WTC11 (cell line): Measurements from ENCODE around the gene F2R.

Experiments
- CREM ChIP-seq: sonication (generic); formaldehyde crosslinking; IDR thresholded peaks from 2 replicates; pipeline ENCODE4 v1.8.1; 2022; ENCODE audit warnings: mild to moderate bottlenecking, missing genetic modification reagents, moderate library complexity
- CTCF ChIP-seq: fragments of 200-600 bp; IDR thresholded peaks from 2 replicates; pipeline ENCODE4 v1.8.0; 2022; ENCODE audit warnings: antibody characterized with exemption
- ETV6 ChIP-seq: sonication (generic); formaldehyde crosslinking; IDR thresholded peaks from 2 replicates; pipeline ENCODE4 v1.8.1; 2022; ENCODE audit warnings: mild to moderate bottlenecking, missing genetic modification reagents
- NR3C1 ChIP-seq: sonication (generic); formaldehyde crosslinking; conservative IDR thresholded peaks from 2 replicates; pipeline ENCODE4 v1.8.1; 2023; ENCODE audit warnings: low read depth, mild to moderate bottlenecking, missing genetic modification reagents
- TF ChIP-seq, protein P1 (sequence below): sonication (generic); formaldehyde crosslinking; IDR thresholded peaks from 2 replicates; pipeline ENCODE4 v1.8.0; 2022; ENCODE audit warnings: mild to moderate bottlenecking, missing genetic modification reagents
- TF ChIP-seq, protein P2 (sequence below): sonication (generic); formaldehyde crosslinking; IDR thresholded peaks from 2 replicates; pipeline ENCODE4 v1.8.0; 2022; ENCODE audit warnings: mild to moderate bottlenecking, missing genetic modification reagents
- TF ChIP-seq, protein P3 (sequence below): sonication (generic); formaldehyde crosslinking; IDR thresholded peaks from 2 replicates; pipeline ENCODE4 v1.8.1; 2023; ENCODE audit warnings: mild to moderate bottlenecking, missing genetic modification reagents, moderate library complexity
- TF ChIP-seq, protein P4 (sequence below): fragments of 250-450 bp; sonication (Bioruptor Pico); IDR thresholded peaks from 2 replicates; pipeline ENCODE4 v1.9.0; 2021; ENCODE audit warnings: mild to moderate bottlenecking

DNA sequence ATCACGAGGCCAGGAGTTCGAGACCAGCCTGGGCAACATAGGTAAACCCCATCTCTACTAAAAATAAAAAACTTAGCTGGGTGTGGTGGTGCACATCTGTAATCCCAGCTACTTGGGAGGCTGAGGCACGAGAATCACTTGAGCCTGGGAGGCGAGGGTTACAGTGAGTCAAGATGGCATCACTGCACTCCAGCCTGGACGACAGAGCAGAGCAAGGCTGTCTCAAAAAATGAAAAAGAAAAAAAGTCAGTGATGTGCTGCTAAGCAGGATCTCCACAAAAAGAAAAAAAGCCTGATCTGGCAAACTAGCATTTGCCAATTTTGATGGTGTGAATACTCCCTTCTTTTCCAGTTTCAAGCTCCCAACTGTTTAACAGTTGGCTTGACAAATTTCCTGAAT, 21.9 kb downstream of the F2R start:
- TF ChIP-seq, protein P1, sequence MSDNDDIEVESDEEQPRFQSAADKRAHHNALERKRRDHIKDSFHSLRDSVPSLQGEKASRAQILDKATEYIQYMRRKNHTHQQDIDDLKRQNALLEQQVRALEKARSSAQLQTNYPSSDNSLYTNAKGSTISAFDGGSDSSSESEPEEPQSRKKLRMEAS (CRISPR knock-in tag): no peak
- TF ChIP-seq, protein P2, sequence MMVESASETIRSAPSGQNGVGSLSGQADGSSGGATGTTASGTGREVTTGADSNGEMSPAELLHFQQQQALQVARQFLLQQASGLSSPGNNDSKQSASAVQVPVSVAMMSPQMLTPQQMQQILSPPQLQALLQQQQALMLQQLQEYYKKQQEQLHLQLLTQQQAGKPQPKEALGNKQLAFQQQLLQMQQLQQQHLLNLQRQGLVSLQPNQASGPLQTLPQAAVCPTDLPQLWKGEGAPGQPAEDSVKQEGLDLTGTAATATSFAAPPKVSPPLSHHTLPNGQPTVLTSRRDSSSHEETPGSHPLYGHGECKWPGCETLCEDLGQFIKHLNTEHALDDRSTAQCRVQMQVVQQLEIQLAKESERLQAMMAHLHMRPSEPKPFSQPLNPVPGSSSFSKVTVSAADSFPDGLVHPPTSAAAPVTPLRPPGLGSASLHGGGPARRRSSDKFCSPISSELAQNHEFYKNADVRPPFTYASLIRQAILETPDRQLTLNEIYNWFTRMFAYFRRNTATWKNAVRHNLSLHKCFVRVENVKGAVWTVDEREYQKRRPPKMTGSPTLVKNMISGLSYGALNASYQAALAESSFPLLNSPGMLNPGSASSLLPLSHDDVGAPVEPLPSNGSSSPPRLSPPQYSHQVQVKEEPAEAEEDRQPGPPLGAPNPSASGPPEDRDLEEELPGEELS (CRISPR knock-in tag): no peak
- no peak for TF ChIP-seq CTCF
- TF ChIP-seq, protein P3, sequence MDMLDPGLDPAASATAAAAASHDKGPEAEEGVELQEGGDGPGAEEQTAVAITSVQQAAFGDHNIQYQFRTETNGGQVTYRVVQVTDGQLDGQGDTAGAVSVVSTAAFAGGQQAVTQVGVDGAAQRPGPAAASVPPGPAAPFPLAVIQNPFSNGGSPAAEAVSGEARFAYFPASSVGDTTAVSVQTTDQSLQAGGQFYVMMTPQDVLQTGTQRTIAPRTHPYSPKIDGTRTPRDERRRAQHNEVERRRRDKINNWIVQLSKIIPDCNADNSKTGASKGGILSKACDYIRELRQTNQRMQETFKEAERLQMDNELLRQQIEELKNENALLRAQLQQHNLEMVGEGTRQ (CRISPR knock-in tag): no peak
- TF ChIP-seq, protein P4, sequence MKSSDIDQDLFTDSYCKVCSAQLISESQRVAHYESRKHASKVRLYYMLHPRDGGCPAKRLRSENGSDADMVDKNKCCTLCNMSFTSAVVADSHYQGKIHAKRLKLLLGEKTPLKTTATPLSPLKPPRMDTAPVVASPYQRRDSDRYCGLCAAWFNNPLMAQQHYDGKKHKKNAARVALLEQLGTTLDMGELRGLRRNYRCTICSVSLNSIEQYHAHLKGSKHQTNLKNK (CRISPR knock-in tag): no peak
- no peak for TF ChIP-seq CREM (CRISPR knock-in tag)
- TF ChIP-seq ETV6 (CRISPR knock-in tag): no peak
- no peak for TF ChIP-seq NR3C1
